NCI-H2029 (cell line): ENCODE results near the gene SLC22A5.

Experiments
- DNase-seq: peaks from one replicate; lab custom pipeline; 2025; lab: John Stamatoyannopoulos, UW

Gene SLC22A5

GRCh38 chr5:132368186-132368585 lies 1.3 kb upstream of the SLC22A5 start:
- no peak for DNase-seq

- DNase-seq = no peak
These were observed 470 bp upstream of the SLC22A5 start for GRCh38 chr5:132369007-132369473.

GRCh38 chr5:132370181-132370970 lies 866 bp downstream of the SLC22A5 start:
- DNase-seq = no peak

GRCh38 chr5:132370971-132371602 lies 1.6 kb downstream of the SLC22A5 start:
- DNase-seq = no peak

GRCh38 chr5:132371603-132371994 lies 2.1 kb downstream of the SLC22A5 start:
- DNase-seq = no peak

GRCh38 chr5:132372127-132372526 lies 2.6 kb downstream of the SLC22A5 start:
- no peak for DNase-seq

GRCh38 chr5:132372542-132372941 lies 3.0 kb downstream of the SLC22A5 start:
- DNase-seq = no peak

- DNase-seq = no peak
These were observed 6.4 kb downstream of the SLC22A5 start for GRCh38 chr5:132375957-132376356.

GRCh38 chr5:132376694-132377641 lies 7.5 kb downstream of the SLC22A5 start:
- no peak for DNase-seq

GRCh38 chr5:132377738-132378137 lies 8.2 kb downstream of the SLC22A5 start:
- no peak for DNase-seq

- peak; percentile 71 for DNase-seq
These were observed 9.1 kb downstream of the SLC22A5 start for GRCh38 chr5:132378580-132378979.

GRCh38 chr5:132380047-132380446 lies 10.5 kb downstream of the SLC22A5 start:
- no peak for DNase-seq

GRCh38 chr5:132380741-132381140 lies 11.2 kb downstream of the SLC22A5 start:
- no peak for DNase-seq

GRCh38 chr5:132381614-132382013 lies 12.1 kb downstream of the SLC22A5 start:
- no peak for DNase-seq

GRCh38 chr5:132383261-132383660 lies 13.8 kb downstream of the SLC22A5 start:
- DNase-seq = no peak

GRCh38 chr5:132383984-132384383 lies 14.5 kb downstream of the SLC22A5 start:
- no peak for DNase-seq

- DNase-seq = no peak
These were observed 15.1 kb downstream of the SLC22A5 start for GRCh38 chr5:132384506-132385050.

- DNase-seq = peak; percentile 63
These were observed 16.0 kb downstream of the SLC22A5 start for GRCh38 chr5:132385326-132386105.

- DNase-seq = no peak
These were observed 17.3 kb downstream of the SLC22A5 start for GRCh38 chr5:132386644-132387286.

GRCh38 chr5:132387640-132388117 lies 18.2 kb downstream of the SLC22A5 start:
- DNase-seq = peak; percentile 29
